Testis (tissue), 3 donors: Measurements from ENCODE around the gene MMS19. TPM values are rescaled to one million over a fixed set of nuclear protein-coding genes. Genes with fewer than 3 reads are reported as not detected.
"Not testable (repeated sequence)": the region's sequence is repeated elsewhere in the genome, so short reads cannot be mapped to it uniquely, and the experiment has no call there.

Experiments
- DNase-seq: peaks from one replicate; pipeline ENCODE4 v3.0.0-alpha.2; 2019
- H3K27ac ChIP-seq, 2 donors: fragments of 200-600 bp; sonication (generic); one replicate each; pipeline ENCODE4 v1.5.1; 2019
- H3K27me3 ChIP-seq: fragments of 200-600 bp; sonication (generic); one replicate; pipeline ENCODE4 v1.5.1; 2019
- H3K36me3 ChIP-seq: fragments of 200-600 bp; sonication (generic); one replicate; pipeline ENCODE4 v1.5.1; 2017; ENCODE audit warnings: low read depth; ENCODE audit errors: missing control alignments
- H3K4me1 ChIP-seq: fragments of 200-600 bp; sonication (generic); one replicate; pipeline ENCODE4 v1.5.1; 2019
- H3K4me3 ChIP-seq, 2 donors: fragments of 200-600 bp; sonication (generic); one replicate each; pipeline ENCODE4 v1.5.1; 2017 to 2019
- H3K9me3 ChIP-seq: fragments of 200-600 bp; sonication (generic); one replicate; pipeline ENCODE4 v1.5.1; 2017
- CTCF ChIP-seq, 3 experiments: fragments of 450-650 bp in 2 of 3; fragments of 200-600 bp in 1 of 3; sonication (generic) in 1 of 3; IDR thresholded peaks; one replicate each; pipeline ENCODE4 v1.5.1; 2016 to 2019; ENCODE audit warnings: antibody characterized with exemption in 3 of 3, mild to moderate bottlenecking in 2 of 3, moderate library complexity in 1 of 3
- POLR2A ChIP-seq: fragments of 450-650 bp; IDR thresholded peaks from one replicate; pipeline ENCODE4 v1.6.1; 2017; ENCODE audit warnings: antibody characterized with exemption, mild to moderate bottlenecking, moderate library complexity
- WGBS, 2 donors: methylation state at CpG; one replicate each; pipeline ENCODE4 v1.1.5; 2018; 5-methylcytosine and 5-hydroxymethylcytosine counted together
- intact Hi-C: fragments of 100-400 bp; cut with DNase I; formaldehyde crosslinking; loops from one replicate; pipeline ENCODE4 v1.15.1; 2023; ENCODE audit warnings: low total_unique reads
- polyA plus RNA-seq: library from polyadenylated mRNA; stranded (reverse); fragments of 350-450 nt; fragmentation: Illumina TruSeq; extraction: RNeasy Lipid Tissue Mini Kit (QIAGEN cat#74804); gene quantifications from one replicate; pipeline ENCODE4 v1.2.3, GENCODE V29; 2014; ENCODE audit warnings: low read depth, low replicate concordance; ENCODE audit not compliant: insufficient read depth
- total RNA-seq, 2 donors: library from RNA; depleted of rRNA; stranded (reverse); fragments of >200 nt; gene quantifications; one replicate each; pipeline ENCODE4 v1.2.3, GENCODE V29; 2016

Gene MMS19
- total and polyA plus RNA-seq, 3 donors from 2014 or later, result 109 to 253 (median 206) TPM

- 3% methylated on average over 28 to 34 of the region's 34 CpGs for WGBS, 2 donors
- intact Hi-C loops, result no loop called here
- peaks cover 37% of the 10 kb centered on the region for H3K4me1 ChIP-seq
- H3K4me3 ChIP-seq, result peak overlapping the region; percentile 82 to 95
- TF ChIP-seq CTCF (IDR thresholded peaks at IDR 0.05), result no peak
- H3K27me3 ChIP-seq, result no peaks in the 10 kb centered on the region
- H3K27ac ChIP-seq, result peak overlapping the region; percentile 81 to 90
- H3K9me3 ChIP-seq, result no peaks in the 10 kb centered on the region
- H3K36me3 ChIP-seq, result no peaks in the 10 kb centered on the region
- DNase-seq, result peak; percentile 28
Observed at GRCh38 chr10:97426776-97427570, 71.2 kb downstream of the MMS19 start.

- 0 to 1% methylated on average over 41 to 60 of the region's 90 CpGs for WGBS, 2 donors
- Histone ChIP-seq H3K4me3 (peak within 1 kb of the TSS; percentile 82 to 95), H3K36me3 (no peaks in the 10 kb centered on the region), H3K27ac (peak within 1 kb of the TSS; percentile 81 to 90), H3K27me3 (no peaks in the 10 kb centered on the region), H3K9me3 (no peaks in the 10 kb centered on the region), H3K4me1 (peaks cover 38% of the 10 kb centered on the region)
- peak; percentile 94 for DNase-seq
- TF ChIP-seq CTCF (IDR thresholded peaks at IDR 0.05), result peak; percentile 41 to 77 (median 58)
- no peak for TF ChIP-seq POLR2A
- intact Hi-C loops, result no loop called here
Observed at GRCh38 chr10:97425964-97426775, 72.1 kb downstream of the MMS19 start, which contains the start of gene PGAM1. PGAM1 (plus strand) TSS chr10:97426191; CDS start chr10:97426308, 117 bp downstream.

GRCh38 chr10:97423757-97424098 lies 74.5 kb downstream of the MMS19 start:
- H3K27ac ChIP-seq, result peak overlapping the region; percentile 81 to 86
- H3K4me3 ChIP-seq, H3K36me3 ChIP-seq, H3K27me3 ChIP-seq, H3K9me3 ChIP-seq, intact Hi-C loops, DNase-seq: not testable (repeated sequence)
- peaks cover 58% of the 10 kb centered on the region for H3K4me1 ChIP-seq
- WGBS, 2 donors, result 75 to 83% methylated on average over 6 to 8 of the region's 8 CpGs

- Histone ChIP-seq H3K4me3 (no peak overlapping the region), H3K9me3 (no peaks in the 10 kb centered on the region), H3K27me3 (no peaks in the 10 kb centered on the region), H3K4me1 (peaks cover 30% of the 10 kb centered on the region), H3K36me3 (no peaks in the 10 kb centered on the region), H3K27ac (no peak overlapping the region)
- intact Hi-C loops, result no loop called here
- WGBS, 2 donors, result 64 to 77% methylated on average over 5 to 6 of the region's 6 CpGs
- no peak for TF ChIP-seq POLR2A
- no peak for TF ChIP-seq CTCF (IDR thresholded peaks at IDR 0.05)
- DNase-seq, result no peak
Observed at GRCh38 chr10:97416565-97416964, 81.7 kb downstream of the MMS19 start.

- intact Hi-C loops, result no loop called here
- no peak for DNase-seq
- WGBS, 2 donors, result 88 to 94% methylated on average over 10 of the region's 10 CpGs
Observed at GRCh38 chr10:97412891-97413304, 85.3 kb downstream of the MMS19 start.

More at GRCh38 chr10:97412891-97413304, 85.3 kb downstream of the MMS19 start:
- Histone ChIP-seq H3K4me3 (no peak overlapping the region), H3K4me1 (peaks cover 7% of the 10 kb centered on the region), H3K27me3 (no peaks in the 10 kb centered on the region), H3K36me3 (no peaks in the 10 kb centered on the region), H3K9me3 (no peaks in the 10 kb centered on the region), H3K27ac (no peak overlapping the region)
- TF ChIP-seq POLR2A (no peak), CTCF (IDR thresholded peaks at IDR 0.05) (no peak)
